Stimulated activated naive B cell treated with anti-CD40 and anti-IgM and Interleukin-4, amounts not matched to agents 10 μg/mL and 1 μg/mL and 100 μg/mL, for 72 hours (primary cell): ENCODE results near the gene NBAS.
"Not testable (repeated sequence)": the region's sequence is repeated elsewhere in the genome, so short reads cannot be mapped to it uniquely, and the experiment has no call there.

Source experiments
- ATAC-seq, 2 donors: fragments of 150-1000 bp; cut with Tn5 transposase; replicated peaks; 2 replicates each; pipeline ENCODE4 v1.10.0; 2021; ENCODE audit warnings: moderate library complexity in 1 of 2
- DNase-seq: peaks from one replicate; pipeline ENCODE4 v3.0.0; 2021
- H3K27ac Mint-ChIP-seq: one replicate; pipeline ENCODE4 v1.8.0; 2022; ENCODE audit warnings: mild to moderate bottlenecking, mixed read lengths
- H3K27me3 Mint-ChIP-seq, 2 donors: one replicate each; pipeline ENCODE4 v1.8.0; 2022; ENCODE audit warnings: mixed read lengths in 2 of 2
- H3K36me3 Mint-ChIP-seq, 2 donors: one replicate each; pipeline ENCODE4 v1.8.0; 2022; ENCODE audit warnings: mixed read lengths in 2 of 2, mild to moderate bottlenecking in 1 of 2
- H3K4me1 Mint-ChIP-seq, 2 donors: one replicate each; pipeline ENCODE4 v1.8.0; 2022; ENCODE audit warnings: mixed read lengths in 2 of 2, mild to moderate bottlenecking in 1 of 2
- H3K4me3 Mint-ChIP-seq, 2 donors: one replicate each; pipeline ENCODE4 v1.8.0; 2022; ENCODE audit warnings: mild to moderate bottlenecking in 2 of 2, mixed read lengths in 2 of 2, moderate library complexity in 1 of 2
- H3K9me3 Mint-ChIP-seq, 2 donors: one replicate each; pipeline ENCODE4 v1.8.0; 2022; ENCODE audit warnings: mixed read lengths in 2 of 2, mild to moderate bottlenecking in 1 of 2

NBAS gene

DNA sequence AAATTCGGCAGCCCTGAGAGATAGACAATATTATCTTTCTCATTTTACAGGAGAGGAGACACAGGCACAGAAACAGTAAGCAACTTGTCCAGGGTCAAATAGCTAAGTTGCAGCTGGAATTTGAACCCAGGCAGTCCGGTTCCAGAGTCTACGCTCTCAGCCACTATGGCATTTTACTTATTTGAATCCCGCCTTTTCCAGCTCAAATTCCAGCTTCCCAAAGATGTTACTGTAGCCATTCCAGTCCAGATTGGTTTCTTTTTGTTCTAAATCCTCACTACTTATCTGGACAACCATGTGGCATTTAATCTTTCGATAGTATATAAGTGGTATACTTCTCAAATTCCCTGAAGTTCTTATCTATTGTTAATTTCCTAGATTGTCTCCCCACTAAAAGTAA, 125.7 kb downstream of the NBAS start:
- Mint-ChIP-seq H3K27me3 (no peaks in the 10 kb centered on the region), H3K27ac (no peak overlapping the region), H3K4me1 (peaks cover 3 to 6% of the 10 kb centered on the region in 2 donors), H3K4me3 (no peak overlapping the region), H3K9me3 (no peaks in the 10 kb centered on the region), H3K36me3 (peaks cover 12 to 30% of the 10 kb centered on the region in 2 donors)
- ATAC-seq (no peak), DNase-seq (no peak)

DNA sequence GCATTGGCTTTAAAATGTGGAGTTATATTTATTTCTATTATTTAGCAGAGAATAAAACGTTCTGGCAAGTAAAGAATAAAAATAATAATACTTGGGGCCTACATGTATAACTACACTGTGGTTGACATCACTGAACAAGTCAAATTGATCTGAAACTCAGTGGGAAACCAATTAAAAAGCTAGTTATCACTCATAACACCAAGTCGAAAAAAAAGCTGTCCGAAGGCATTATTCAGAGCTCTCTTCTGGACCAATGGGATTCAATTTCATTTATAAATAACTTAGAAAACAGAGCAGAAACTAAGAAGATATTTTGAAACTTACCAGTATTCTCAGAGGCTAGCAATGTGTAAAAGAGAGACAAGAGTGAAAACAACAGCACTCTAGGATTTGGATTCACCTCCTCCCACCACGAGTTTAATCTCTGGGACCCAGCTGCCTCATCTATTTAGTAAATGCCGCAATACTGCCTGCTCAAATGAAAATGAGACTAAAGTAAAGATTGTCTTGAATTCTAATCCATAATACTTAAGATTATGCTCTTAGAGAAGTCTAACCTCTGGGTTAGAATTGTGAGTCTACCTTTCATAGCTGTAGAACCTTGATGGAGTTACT, 128.4 kb downstream of the NBAS start:
- H3K4me1 Mint-ChIP-seq = no peaks in the 10 kb centered on the region
- H3K36me3 Mint-ChIP-seq = peaks cover 9 to 18% of the 10 kb centered on the region in 2 donors
- no peaks in the 10 kb centered on the region for H3K9me3 Mint-ChIP-seq
- H3K4me3 Mint-ChIP-seq = no peak overlapping the region
- ATAC-seq (no peak), DNase-seq (no peak)
- H3K27ac Mint-ChIP-seq = no peak overlapping the region
- H3K27me3 Mint-ChIP-seq = no peaks in the 10 kb centered on the region

DNA sequence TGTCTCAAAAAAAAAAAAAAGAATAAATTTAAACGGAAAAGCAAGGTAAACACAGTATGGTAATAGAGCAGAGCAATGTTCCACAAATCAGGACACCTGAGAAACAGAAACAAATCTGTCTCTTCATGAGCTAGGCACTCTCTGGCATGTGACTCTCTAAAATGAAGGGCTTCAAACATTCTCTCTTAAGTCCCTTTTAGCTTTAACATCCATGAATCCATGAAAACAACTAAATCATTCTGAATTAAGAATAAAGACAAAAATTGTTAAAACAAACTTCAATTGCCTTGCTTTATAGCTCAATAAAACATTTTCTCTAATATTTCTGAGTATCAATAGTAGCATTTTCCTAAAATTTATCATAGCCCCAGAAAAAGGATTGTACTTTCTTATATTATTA, 132.1 kb downstream of the NBAS start:
- ATAC-seq (no peak), DNase-seq (no peak)
- peaks cover 14 to 25% of the 10 kb centered on the region in 2 donors for H3K36me3 Mint-ChIP-seq
- H3K4me3 Mint-ChIP-seq = no peak overlapping the region
- H3K27ac Mint-ChIP-seq = no peak overlapping the region
- H3K27me3 Mint-ChIP-seq = no peaks in the 10 kb centered on the region
- H3K9me3 Mint-ChIP-seq = no peaks in the 10 kb centered on the region
- H3K4me1 Mint-ChIP-seq = no peaks in the 10 kb centered on the region

DNA sequence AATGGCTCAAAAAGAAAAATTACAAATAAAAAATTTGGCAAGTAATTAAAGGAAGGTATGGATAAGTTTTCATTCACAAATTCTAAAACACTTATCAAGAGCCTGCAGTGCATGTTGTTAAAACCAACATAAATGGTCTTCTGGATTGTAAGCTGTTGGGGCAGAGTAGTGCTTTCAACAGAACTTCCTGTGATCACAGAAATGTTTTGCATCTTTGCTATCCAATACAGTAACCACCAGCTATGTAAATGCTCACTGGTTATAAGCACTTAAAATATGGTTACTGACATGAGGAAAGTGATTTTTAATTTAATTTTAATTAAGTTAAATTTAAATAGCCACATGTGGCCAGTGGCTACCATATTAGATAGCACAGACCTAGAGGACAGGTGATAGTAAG, 133.1 kb downstream of the NBAS start:
- no peaks in the 10 kb centered on the region for H3K4me1 Mint-ChIP-seq
- H3K36me3 Mint-ChIP-seq = peaks cover 13 to 23% of the 10 kb centered on the region in 2 donors
- DNase-seq (no peak), ATAC-seq (no peak)
- no peaks in the 10 kb centered on the region for H3K27me3 Mint-ChIP-seq
- H3K9me3 Mint-ChIP-seq = no peaks in the 10 kb centered on the region
- no peak overlapping the region for H3K27ac Mint-ChIP-seq
- H3K4me3 Mint-ChIP-seq = no peak overlapping the region

DNA sequence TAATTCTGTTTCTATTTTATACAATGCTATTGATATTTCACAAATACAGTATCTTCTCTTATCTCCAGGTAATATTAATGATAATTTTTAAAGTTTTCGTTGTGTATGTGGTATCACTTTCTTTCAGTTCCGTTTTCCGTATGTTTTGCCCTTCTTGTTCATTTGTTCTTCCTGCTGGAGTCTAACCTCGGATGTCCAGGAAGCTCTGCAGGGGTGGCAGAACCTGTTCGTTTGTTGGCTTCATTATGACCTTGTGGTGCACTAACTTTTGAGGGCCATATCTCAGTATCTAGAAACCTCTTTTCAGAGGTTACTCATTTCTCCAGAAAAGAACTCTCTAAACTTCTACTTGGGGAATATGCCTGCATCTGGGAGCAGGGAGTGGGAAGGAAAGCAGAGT, 134.5 kb downstream of the NBAS start:
- DNase-seq (no peak), ATAC-seq (no peak)
- H3K27ac Mint-ChIP-seq = no peak overlapping the region
- no peaks in the 10 kb centered on the region for H3K9me3 Mint-ChIP-seq
- no peaks in the 10 kb centered on the region for H3K4me1 Mint-ChIP-seq
- no peak overlapping the region for H3K4me3 Mint-ChIP-seq
- H3K27me3 Mint-ChIP-seq = no peaks in the 10 kb centered on the region
- peaks cover 16 to 28% of the 10 kb centered on the region in 2 donors for H3K36me3 Mint-ChIP-seq

DNA sequence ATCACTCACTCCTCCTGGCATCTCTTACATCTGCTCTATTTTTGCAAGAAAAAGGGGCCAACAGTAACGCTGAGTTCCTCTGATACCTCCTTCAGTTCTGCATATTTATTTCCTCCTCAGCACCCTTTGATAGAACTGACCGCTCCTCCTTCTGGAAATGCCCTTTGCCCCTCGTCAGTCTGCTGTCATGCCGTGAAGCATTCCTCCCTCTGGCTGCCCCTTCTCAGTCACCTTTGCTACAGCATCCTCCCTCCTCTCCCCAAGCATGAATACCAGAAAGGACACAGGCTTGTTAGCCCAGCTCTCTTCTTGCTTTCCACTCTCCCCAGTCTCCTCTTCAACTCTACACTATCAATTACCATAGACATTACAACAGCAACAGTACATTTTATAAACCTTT, 135.4 kb downstream of the NBAS start:
- no peaks in the 10 kb centered on the region for H3K27me3 Mint-ChIP-seq
- DNase-seq = no peak
- no peak for ATAC-seq
- no peaks in the 10 kb centered on the region for H3K9me3 Mint-ChIP-seq
- peaks cover 17 to 25% of the 10 kb centered on the region in 2 donors for H3K36me3 Mint-ChIP-seq
- no peak overlapping the region for H3K4me3 Mint-ChIP-seq
- no peaks in the 10 kb centered on the region for H3K4me1 Mint-ChIP-seq
- H3K27ac Mint-ChIP-seq = no peak overlapping the region

DNA sequence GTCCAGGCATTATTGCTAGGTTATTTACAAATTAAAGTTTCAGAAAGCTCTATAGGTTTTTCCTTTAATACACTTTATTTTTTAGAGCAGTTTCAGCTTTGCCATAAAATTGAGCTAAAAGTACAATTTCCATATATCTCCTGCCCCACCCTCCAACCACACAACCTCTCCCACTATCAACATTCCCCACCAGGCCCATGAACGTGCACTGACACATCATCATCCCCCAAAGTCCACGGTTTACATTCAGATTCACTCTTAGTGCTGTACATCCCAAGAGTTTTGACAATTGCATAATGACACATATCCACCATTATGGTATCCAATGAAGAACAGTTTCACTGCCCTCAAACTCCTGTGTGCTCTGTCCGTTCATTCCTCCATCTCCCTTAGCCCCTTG, 139.4 kb downstream of the NBAS start:
- peaks cover 31 to 39% of the 10 kb centered on the region in 2 donors for H3K36me3 Mint-ChIP-seq
- no peaks in the 10 kb centered on the region for H3K27me3 Mint-ChIP-seq
- H3K4me3 Mint-ChIP-seq = no peak overlapping the region
- no peak for DNase-seq
- no peak for ATAC-seq
- H3K4me1 Mint-ChIP-seq = no peaks in the 10 kb centered on the region
- H3K27ac Mint-ChIP-seq = no peak overlapping the region
- no peaks in the 10 kb centered on the region for H3K9me3 Mint-ChIP-seq

DNA sequence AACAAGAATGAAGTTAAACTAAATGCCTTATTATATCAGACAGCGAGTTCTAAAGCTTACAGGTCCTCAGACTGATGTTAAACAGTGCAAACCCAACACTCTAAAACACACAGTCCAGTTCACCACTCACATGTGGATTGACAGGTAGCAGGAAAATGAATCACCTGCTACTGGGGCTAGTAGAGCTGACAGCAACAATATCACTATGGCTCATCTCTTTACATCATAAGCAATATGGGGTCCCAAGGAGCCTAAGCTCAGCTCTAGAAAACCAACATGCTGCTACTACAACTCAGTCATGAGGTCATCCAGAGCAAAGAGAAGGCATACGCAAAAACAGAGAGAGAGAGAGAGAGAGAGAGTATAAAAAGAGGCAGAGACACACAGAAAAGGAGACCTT, 145.4 kb downstream of the NBAS start:
- ATAC-seq = no peak
- no peaks in the 10 kb centered on the region for H3K9me3 Mint-ChIP-seq
- no peak overlapping the region for H3K27ac Mint-ChIP-seq
- H3K4me3 Mint-ChIP-seq = no peak overlapping the region
- H3K27me3 Mint-ChIP-seq = no peaks in the 10 kb centered on the region
- no peaks in the 10 kb centered on the region for H3K4me1 Mint-ChIP-seq
- H3K36me3 Mint-ChIP-seq = peaks cover 49 to 56% of the 10 kb centered on the region in 2 donors
- DNase-seq = no peak

DNA sequence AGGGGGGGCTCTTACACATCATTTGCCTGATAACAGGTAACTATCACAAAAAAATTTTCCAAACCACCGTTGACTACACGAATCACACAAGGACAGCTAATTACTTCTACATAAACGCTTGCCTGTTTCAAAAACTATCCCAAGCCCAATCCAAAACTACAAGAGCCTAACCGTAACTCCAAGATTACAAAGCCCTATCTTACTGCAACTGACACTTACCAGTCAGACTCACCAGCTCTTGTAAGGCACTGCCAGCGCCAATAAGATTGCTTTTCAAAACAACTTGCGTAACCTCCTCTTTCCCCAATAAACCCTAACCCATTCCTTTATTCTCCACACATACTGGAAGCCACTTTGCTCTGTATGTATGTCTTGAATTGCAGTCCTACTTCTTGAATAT, 148.4 kb downstream of the NBAS start:
- H3K4me1 Mint-ChIP-seq = no peaks in the 10 kb centered on the region
- no peak overlapping the region for H3K27ac Mint-ChIP-seq
- H3K9me3 Mint-ChIP-seq = no peaks in the 10 kb centered on the region
- H3K36me3 Mint-ChIP-seq = peaks cover 39 to 52% of the 10 kb centered on the region in 2 donors
- H3K4me3 Mint-ChIP-seq = no peak overlapping the region
- DNase-seq (no peak), ATAC-seq (no peak)
- no peaks in the 10 kb centered on the region for H3K27me3 Mint-ChIP-seq

DNA sequence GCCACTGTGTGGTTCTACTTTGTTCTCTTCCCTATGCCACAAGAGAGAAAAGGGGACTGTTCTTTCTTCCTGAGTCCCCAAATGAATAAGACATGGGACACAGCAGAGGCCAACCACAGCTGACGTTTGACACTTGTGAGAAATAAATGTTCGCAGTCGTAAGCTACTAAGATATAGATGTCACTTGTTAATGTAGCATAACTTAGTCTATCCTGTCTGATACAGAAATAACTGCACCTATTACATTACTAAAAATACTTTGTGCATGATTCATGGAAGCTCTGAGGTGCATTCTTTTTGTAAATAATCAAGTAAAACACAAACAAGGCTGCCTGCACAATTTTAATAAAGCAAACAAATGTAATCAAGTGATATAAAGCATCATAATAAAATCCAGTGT, 148.8 kb downstream of the NBAS start:
- H3K27me3 Mint-ChIP-seq = no peaks in the 10 kb centered on the region
- H3K36me3 Mint-ChIP-seq = peaks cover 39 to 52% of the 10 kb centered on the region in 2 donors
- no peak overlapping the region for H3K27ac Mint-ChIP-seq
- DNase-seq (no peak), ATAC-seq (no peak)
- H3K4me1 Mint-ChIP-seq = no peaks in the 10 kb centered on the region
- no peaks in the 10 kb centered on the region for H3K9me3 Mint-ChIP-seq
- no peak overlapping the region for H3K4me3 Mint-ChIP-seq

DNA sequence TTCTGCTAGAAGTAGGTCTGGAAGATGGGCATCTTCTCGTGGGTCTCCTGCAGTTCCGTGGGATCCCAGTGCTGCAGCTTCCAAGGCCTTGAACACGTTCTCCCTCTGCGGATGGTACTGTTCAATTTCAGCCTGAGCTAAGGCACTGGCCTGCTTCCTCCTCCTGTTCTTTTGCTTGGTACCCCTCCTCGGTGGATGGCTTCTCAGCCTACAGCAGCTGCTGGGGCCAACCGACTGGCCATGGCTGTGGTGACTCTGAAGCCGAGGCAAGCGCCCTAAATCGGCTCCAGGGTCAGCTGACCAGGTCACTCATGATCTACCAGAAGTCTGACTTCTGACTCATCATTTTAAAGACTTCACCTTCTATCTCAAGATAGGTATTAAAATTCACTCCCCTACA, 150.2 kb downstream of the NBAS start:
- Mint-ChIP-seq H3K36me3 (peaks cover 32 to 48% of the 10 kb centered on the region in 2 donors), H3K27me3 (no peaks in the 10 kb centered on the region)

DNA sequence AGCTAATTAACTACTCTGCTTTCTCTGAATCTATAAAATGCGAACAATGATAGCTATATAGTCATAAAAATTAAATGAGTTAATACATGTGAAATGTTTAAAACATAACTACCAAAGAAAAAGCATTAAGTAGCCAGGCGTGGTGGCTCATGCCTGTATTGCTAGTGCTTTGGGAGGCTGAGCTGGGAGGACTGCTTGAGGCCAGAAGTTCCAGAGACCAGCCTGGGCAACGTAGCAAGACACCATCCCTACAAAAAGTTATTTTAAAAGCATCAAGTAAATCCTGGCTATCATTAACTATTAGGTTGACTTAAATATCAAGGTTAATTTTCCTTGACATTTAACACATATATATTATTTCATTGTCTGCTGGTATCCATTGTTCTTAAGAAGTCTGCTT, 152.4 kb downstream of the NBAS start:
- DNase-seq = no peak
- ATAC-seq = no peak
- Mint-ChIP-seq H3K27ac (no peak overlapping the region), H3K4me3 (no peak overlapping the region), H3K36me3 (peaks cover 32 to 50% of the 10 kb centered on the region in 2 donors), H3K27me3 (no peaks in the 10 kb centered on the region), H3K9me3 (no peaks in the 10 kb centered on the region), H3K4me1 (no peaks in the 10 kb centered on the region)

More for the DNA sequence above, 150.2 kb downstream of the NBAS start:
- Mint-ChIP-seq H3K4me1 (no peaks in the 10 kb centered on the region), H3K4me3 (no peak overlapping the region), H3K27ac (no peak overlapping the region), H3K9me3 (no peaks in the 10 kb centered on the region)
- DNase-seq (no peak), ATAC-seq (no peak)

DNA sequence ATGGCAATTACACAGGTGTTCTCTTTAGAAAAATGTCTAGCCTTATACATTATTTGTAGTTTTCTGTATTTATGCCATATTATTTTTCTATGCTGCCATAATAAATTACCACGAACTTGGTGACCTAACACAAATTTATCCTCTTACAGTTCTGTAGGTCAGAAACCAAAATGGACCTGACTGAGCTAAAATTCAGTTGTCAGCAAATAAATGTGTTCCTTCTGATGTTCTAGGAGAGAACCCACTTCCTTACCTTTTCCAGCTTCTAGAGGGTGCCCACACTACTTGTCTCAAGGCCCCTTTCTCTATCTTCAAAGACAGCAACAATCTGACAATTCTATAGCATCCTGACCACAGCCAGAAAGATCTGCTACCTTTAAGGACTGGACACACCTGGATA, 153.5 kb downstream of the NBAS start:
- Mint-ChIP-seq H3K9me3 (no peaks in the 10 kb centered on the region), H3K27ac (no peak overlapping the region), H3K4me3 (no peak overlapping the region), H3K36me3 (peaks cover 23 to 39% of the 10 kb centered on the region in 2 donors), H3K27me3 (no peaks in the 10 kb centered on the region), H3K4me1 (no peaks in the 10 kb centered on the region)
- no peak for ATAC-seq
- no peak for DNase-seq

DNA sequence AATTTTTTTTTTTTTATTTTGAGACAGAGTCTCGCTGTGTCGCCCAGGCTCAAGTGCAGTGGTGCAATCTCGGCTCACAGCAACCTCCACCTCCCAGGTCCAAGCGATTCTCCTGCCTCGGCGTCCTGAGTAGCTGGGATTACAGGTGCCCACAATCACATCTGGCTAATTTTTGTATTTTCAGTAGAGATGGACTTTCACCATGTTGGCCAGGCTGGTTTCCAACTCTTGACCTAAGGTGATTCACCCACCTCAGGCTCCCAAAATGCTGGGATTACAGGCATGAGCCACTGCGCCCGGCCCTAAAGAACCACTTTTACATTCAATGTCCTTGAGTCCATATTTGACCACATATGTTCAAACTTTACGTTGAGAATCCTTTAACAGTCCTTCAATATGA, 156.6 kb downstream of the NBAS start:
- DNase-seq, ATAC-seq, H3K4me3 Mint-ChIP-seq, H3K27ac Mint-ChIP-seq, H3K4me1 Mint-ChIP-seq, H3K27me3 Mint-ChIP-seq, H3K9me3 Mint-ChIP-seq: not testable (repeated sequence)
- peaks cover 23 to 30% of the 10 kb centered on the region in 2 donors for H3K36me3 Mint-ChIP-seq

DNA sequence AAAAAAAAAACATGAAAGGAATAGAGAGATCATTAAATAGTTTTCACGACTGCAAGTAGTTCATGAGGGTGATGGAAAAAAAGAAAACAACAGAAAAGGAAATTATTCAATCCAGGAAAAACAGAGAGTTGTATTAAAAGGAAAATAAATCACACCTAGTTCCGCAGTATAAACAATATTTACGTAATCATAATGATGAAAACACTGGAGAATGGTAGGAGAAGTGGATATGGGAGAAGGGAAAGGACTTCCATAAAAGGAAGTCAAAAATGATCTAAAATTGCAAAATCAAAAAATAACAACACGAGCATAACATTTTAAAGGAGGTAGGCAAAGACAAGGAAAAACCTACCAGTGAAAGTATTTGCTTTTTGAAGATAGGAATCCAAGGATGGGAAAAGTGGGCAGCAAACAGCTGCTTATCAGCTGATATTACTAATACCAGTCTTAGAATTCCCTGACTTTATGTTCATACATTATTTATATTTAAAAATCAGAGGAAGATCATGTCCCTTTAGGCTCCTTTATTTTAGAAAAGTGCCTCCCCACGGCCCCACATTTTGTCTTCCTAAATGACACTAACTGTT, 160.8 kb downstream of the NBAS start:
- no peak overlapping the region for H3K27ac Mint-ChIP-seq
- H3K4me3 Mint-ChIP-seq = no peak overlapping the region
- no peaks in the 10 kb centered on the region for H3K9me3 Mint-ChIP-seq
- H3K27me3 Mint-ChIP-seq = no peaks in the 10 kb centered on the region
- ATAC-seq (no peak), DNase-seq (no peak)
- no peaks in the 10 kb centered on the region for H3K4me1 Mint-ChIP-seq
- peaks cover 17 to 38% of the 10 kb centered on the region in 2 donors for H3K36me3 Mint-ChIP-seq
